NCI-H2171 (cell line): ENCODE measurements around the gene HYAL3.

Experiments
- DNase-seq: peaks from one replicate; lab custom pipeline; 2025; lab: John Stamatoyannopoulos, UW

The HYAL3 gene

GRCh38 chr3:50298836-50299637 lies at the start of gene HYAL3, which contains the start of gene NAA80:
Gene HYAL3 (minus strand): TSS chr3:50299405. CDS start chr3:50295602, 3,803 bp downstream.
Gene NAA80 (minus strand): TSS chr3:50299405. CDS start chr3:50297463, 1,942 bp downstream.
- peak; percentile 93 for DNase-seq

GRCh38 chr3:50347187-50347813 lies 48.1 kb upstream of the HYAL3 start:
- peak; percentile 48 for DNase-seq

GRCh38 chr3:50345586-50346234 lies 46.5 kb upstream of the HYAL3 start, which contains the start of gene ZMYND10:
Gene ZMYND10 (minus strand): TSS chr3:50345732. CDS start chr3:50345579, 153 bp downstream.
- no peak for DNase-seq

DNA sequence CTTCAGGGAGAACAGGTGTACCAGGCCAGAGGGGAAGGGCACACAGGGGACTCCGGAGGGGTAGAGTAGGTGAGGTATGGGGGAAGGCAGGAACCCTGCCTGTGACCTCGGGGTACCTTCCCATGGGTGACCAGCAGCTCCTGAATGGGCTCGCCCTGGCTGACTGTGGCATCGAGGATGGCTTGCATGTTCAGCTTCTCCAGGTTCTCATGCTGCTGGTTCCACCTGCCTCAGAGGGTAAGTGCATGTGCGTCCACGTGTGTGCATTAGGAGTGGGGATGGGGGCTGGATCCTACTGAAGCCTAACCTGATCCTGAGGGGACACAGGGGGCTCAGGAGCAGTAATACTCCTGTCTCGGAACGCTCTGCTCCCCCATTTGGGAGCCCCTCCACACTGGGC lies 45.8 kb upstream of the HYAL3 start:
- no peak for DNase-seq

DNA sequence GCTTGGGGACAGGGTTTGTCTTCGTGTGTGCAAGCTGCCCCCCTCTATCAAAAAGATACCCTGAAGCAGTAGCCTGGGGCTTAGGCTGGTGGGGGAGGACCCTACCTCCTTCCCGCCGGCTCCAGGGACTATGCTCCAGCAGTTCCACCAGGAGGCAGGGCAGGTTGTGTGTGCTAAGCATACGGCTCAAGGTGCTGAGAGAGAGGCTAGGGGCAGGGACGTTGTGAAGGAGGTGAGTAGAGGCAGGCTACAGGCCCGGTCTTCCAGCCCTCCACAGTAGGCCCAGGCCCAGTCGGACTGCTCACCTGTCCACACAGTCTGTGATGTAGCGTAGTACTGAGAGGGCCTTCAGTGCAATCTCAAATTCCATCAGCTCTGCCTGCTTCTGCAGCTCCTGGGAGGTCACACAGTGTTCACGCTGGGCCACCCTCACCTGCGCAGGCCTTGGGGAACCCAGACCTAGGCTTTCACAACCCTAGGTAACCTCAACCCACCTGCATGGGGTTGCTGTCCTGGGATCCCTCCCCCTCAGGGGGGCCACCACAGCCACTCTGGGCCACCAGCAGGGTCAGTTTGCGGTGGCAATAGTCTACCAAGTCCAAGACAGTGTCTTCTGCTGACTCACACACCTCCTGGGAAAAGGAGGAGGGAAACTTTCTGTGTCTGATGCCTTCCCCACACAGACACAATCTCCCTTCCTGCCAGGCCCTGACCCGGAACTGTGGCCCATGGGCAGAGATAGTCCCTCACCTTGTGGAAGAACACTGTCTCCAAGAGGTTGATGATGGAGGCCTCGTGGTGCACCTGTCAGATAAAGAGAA lies 43.8 kb upstream of the HYAL3 start:
- DNase-seq, result no peak

DNA sequence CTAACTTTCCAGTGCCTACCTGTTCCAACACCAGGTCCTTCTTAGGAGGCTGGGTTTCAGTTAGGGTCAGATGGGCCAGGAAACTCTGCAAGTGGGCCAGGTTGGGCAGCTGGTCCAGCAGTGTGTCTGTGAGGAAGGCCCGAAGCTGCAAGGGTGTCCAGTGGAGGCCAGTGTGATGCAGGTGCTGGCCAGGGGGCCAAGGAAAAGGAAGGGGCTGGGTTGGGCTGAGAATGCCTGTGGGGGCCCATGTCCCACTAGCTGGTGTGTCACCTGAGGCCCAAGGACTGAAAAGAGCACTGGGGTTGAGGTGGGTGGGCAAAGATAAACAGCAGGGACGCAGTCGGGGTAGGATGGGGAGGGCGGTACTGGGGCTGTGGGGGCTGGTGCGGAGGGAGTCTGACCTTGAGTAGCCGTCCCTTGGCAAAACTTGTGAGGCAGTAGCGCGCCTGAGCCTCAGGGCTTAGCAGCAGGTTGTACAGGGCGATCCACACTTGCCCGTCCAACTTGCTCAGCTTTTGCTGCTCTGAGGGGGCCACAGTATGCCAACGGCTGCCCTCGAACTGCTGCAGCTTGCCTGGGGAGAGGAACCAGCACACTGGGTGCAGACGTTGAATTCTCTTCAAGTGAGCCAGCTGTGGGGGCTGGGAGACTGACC lies 42.9 kb upstream of the HYAL3 start:
- DNase-seq, result no peak

DNA sequence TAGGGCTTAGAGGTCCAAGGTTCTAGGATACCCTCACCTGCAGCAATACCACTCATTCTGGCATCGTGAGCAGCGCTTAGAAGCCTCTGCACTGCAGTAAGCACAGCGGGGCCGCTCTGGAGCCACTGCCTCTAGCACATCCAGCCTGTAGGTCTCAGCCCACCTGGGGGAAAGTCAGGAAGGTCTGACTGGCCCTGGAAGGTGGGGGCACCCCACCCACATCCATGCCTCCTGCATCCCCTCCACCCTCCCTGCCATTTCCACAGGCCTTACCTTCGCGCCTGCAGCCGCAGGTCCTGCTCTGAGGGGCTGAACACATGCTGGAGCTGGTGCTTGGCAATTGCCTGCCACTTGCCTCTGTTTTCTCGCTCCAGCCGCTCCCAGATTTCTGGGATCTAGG lies 42.3 kb upstream of the HYAL3 start:
- DNase-seq, result no peak

DNA sequence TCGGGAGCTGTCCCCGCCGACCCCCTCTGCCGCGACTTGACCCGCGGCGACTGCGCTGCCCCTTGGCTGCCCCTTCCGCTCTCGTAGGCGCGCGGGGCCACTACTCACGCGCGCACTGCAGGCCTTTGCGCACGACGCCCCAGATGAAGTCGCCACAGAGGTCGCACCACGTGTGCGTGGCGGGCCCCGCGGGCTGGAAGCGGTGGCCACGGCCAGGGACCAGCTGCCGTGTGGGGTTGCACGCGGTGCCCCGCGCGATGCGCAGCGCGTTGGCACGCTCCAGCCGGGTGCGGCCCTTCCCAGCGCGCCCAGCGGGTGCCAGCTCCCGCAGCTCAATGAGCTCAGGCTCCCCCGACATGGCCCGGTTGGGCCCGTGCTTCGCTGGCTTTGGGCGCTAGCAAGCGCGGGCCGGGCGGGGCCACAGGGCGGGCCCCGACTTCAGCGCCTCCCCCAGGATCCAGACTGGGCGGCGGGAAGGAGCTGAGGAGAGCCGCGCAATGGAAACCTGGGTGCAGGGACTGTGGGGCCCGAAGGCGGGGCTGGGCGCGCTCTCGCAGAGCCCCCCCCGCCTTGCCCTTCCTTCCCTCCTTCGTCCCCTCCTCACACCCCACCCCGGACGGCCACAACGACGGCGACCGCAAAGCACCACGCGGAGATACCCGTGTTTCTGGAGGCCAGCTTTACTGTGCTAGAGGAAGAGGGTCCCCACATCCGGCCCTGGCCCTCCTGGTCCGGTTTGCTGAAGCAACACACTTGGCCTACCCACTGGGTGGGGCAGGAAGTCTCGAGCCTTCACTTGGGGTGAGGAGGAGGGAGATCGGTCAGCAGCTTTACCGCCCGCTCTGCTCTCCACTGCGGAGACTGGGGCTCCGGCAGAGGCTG lies 41.5 kb upstream of the HYAL3 start, which contains the start of gene RASSF1:
Gene RASSF1, minus strand, starts transcription at position 389 of the 882 bp plus-strand sequence. Its CDS starts 31 bp downstream, at position 358.
- no peak for DNase-seq

DNA sequence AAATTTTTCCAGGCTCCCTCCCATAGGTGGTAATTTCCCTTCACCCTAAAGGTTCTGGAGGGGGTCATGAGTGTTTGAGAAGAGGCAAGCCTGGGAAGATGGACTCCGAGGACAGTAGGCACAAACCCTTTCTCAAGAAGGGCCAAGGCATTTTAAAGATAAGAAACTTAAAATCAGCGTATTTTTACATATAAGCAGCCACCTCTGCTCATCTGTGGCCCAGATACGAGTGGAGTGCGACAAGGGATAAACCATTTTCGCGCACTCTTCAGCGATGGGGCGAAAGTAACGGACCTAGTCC lies 40.9 kb upstream of the HYAL3 start:
- DNase-seq, result no peak

DNA sequence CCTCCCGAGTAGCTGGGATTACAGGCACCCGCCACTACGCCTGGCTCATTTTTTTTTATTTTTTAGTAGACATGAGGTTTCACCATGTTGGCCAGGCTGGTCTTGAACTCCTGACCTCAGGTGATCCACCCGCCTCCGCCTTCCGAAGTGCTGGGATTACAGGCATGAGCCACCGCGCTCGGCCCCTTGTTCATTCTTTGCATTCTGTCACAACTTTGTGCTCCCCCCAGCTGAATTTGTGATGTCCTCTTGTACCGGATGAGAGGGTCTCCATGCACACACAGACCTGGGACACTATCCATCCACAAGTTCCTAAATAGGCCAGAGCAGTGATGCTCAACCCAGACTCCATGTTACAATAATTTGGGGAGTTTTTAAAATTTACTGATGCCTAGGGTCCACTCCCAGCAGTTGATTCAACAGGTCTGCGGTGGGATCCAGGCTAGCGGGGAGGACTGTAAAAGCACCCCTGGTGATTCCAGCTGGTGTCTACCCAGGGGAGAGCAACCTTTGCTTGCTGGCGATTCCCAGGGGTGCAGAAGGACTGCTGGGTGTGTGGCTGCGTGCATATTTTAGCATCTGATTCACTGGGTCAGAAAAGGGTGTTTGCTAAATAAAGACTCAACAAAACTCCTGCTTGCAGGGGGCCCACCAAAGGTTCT lies 40.4 kb upstream of the HYAL3 start:
- no peak for DNase-seq

DNA sequence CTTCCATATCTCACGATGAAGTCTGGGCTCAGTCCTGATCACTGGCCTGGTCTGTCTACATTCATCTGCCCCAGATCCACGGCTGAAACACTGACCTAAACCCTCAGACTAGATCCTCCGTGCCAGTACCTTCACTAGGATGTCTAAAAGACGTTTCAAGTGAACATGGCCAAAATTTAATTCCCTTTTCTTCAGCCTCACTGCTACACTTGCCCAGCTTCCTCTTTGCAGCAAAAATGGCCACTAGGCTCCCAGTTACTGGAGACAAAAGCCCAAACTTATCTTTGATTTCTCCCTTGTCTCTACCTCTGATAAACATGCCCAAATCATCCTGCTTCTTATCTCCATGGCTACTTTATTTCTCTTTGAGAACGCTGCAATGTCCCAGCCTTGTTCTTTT lies 39.8 kb upstream of the HYAL3 start:
- DNase-seq, result no peak

DNA sequence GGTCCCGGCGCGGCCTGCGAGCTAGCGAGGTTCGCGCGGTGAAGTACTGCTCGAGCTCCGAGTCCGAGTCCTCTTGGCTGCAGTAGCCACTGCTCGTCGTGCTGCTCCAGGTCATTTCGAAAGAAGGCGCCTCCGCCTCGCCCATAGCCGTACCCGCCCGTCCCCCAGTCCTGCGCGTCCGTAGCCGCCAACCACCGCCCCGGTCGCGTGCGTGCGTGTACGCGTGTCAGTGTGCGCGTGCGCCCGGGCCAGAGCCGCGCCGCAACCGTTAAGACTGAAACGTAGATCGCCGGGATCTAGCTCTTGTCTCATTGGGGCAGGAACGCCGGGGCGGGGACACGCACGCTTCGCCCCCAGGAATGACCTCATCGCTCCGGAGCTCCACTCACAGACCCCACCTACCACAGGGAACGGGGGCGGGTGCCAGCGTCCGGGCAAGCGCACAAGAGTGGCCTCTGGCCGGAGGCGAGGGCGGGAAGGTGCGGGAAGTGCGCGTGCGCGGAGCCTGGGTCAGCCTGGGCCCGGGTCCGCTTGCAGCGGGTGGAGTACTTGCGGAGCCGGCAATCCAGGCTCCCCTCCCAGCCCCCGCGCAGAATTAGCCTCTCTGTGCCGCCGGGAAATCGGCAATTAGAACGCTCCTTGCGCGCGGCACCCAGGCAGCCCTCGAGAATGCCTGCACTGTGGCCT lies 38.1 kb upstream of the HYAL3 start:
- DNase-seq, result peak; percentile 88

GRCh38 chr3:50336452-50337174 lies 37.4 kb upstream of the HYAL3 start:
- DNase-seq, result no peak

GRCh38 chr3:50334339-50335075 lies 35.3 kb upstream of the HYAL3 start:
- DNase-seq, result no peak

- DNase-seq, result no peak
Measured at GRCh38 chr3:50333744-50334328, 34.6 kb upstream of the HYAL3 start.

GRCh38 chr3:50331364-50331907 lies 32.2 kb upstream of the HYAL3 start:
- DNase-seq, result no peak

DNA sequence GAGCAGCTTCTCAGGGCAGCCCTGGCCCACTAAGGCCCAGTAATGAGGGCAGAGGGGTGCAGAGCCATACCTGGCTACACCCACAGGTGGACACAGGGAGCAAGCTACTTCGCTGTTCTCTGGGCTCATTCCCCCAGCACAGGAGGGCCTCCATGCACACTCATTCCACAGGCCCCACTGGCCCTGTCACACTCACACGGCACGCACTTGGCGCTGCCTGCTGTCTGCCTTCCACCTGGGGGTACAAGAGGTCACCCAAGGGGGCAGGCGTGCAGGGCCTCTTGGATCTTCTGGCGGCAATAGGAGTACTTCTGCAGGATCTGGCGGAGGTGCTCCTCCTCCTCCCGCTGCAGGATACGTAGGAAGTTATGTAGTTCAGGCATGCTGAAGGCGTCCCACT lies 31.1 kb upstream of the HYAL3 start:
- no peak for DNase-seq
